PC-9 (cell line): ENCODE measurements around the gene CDH15.

Source experiments
- CTCF ChIP-seq: fragments of 200-600 bp; sonication (generic); conservative IDR thresholded peaks from 2 replicates; pipeline ENCODE4 v1.6.1; 2017; ENCODE audit warnings: mixed run types, antibody characterized with exemption, mild to moderate bottlenecking, moderate library complexity
- EZH2 ChIP-seq: fragments of 200-600 bp; sonication (generic); IDR thresholded peaks from 2 replicates; pipeline ENCODE4 v1.8.0; 2017; ENCODE audit warnings: antibody characterized with exemption, low read depth

GRCh38 chr16:89179656-89180315, 8.2 kb downstream of the CDH15 start:
- no peak for TF ChIP-seq CTCF
- no peak for TF ChIP-seq EZH2
